H1 (cell line): ENCODE results near the gene LRRC23.

Source experiments
- CBX8 ChIP-seq: fragments of 300-800, 300-1000 bp; sonication (generic); IDR thresholded peaks from 2 replicates; pipeline ENCODE4 v1.7.1; 2016; ENCODE audit warnings: low read depth, low read length, borderline replicate concordance
- KDM1A ChIP-seq: fragments of 200-600, 300-600 bp; sonication (generic); IDR thresholded peaks from 2 replicates; pipeline ENCODE4 v1.7.1; 2016; ENCODE audit warnings: mild to moderate bottlenecking, low read length, borderline replicate concordance
- POLR2A ChIP-seq, 2 experiments: IDR thresholded peaks; 1 replicate in 1 of 2; 2 replicates in 1 of 2; pipeline ENCODE4 v1.6.1; 2011; ENCODE audit warnings: low read depth in 2 of 2, low read length in 2 of 2, mild to moderate bottlenecking in 2 of 2; ENCODE audit errors: control extremely low read depth in 1 of 2
- POLR2AphosphoS5 ChIP-seq: IDR thresholded peaks from 2 replicates; pipeline ENCODE4 v1.6.1; 2011; ENCODE audit warnings: low read depth, low read length
- ZNF274 ChIP-seq: IDR thresholded peaks from 2 replicates; pipeline ENCODE4 v1.7.0; 2012; ENCODE audit warnings: low read length, borderline replicate concordance; ENCODE audit errors: extremely low read depth
- TF ChIP-seq, protein P1 (sequence below), 3 experiments: IDR thresholded peaks; 1 replicate in 2 of 3; 2 replicates in 1 of 3; pipeline versions ENCODE4 v1.5.1 to v1.6.1; 2011; ENCODE audit warnings: low read length in 3 of 3, mild to moderate bottlenecking in 3 of 3, inconsistent platforms in 2 of 3, low read depth in 1 of 3, moderate library complexity in 1 of 3; ENCODE audit not compliant: insufficient read depth in 1 of 3; ENCODE audit errors: control extremely low read depth in 1 of 3
- TF ChIP-seq, protein P2 (sequence below): IDR thresholded peaks from 2 replicates; pipeline ENCODE4 v1.6.1; 2011; ENCODE audit warnings: low read length, improper control_type of control experiment

DNA sequence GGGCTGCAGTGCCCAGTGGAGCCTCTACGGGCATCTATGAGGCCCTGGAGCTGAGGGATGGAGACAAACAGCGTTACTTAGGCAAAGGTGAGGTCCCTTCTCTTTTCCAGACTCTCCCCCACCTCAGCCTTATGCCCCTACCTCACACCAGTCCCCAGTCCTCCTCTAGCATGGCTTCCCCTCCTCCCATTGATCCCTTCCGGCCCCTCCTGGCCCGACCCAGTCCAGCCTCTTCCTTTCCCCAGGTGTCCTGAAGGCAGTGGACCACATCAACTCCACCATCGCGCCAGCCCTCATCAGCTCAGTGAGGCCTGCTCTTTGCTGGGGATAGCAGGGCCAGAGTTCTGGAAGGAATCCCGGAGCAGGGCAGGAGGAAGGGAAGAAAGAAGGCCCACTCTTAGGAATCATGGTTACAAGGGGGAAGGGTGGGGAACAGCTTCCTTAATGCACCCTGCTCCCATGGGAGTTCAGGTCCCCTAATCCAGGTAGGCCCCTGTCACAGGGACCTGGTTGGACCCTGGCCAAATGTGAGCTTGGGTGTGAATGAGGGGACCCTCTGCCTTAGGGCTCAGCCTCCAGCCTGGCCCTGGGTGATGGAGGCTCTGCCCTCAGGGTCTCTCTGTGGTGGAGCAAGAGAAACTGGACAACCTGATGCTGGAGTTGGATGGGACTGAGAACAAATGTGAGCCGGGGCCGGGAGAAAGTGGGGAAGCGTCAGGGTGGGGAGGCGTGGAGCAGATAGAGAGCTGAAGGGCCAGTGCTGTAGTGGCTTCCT is 12.0 kb downstream of the LRRC23 start:
- TF ChIP-seq POLR2AphosphoS5, result no peak
- TF ChIP-seq, protein P1, sequence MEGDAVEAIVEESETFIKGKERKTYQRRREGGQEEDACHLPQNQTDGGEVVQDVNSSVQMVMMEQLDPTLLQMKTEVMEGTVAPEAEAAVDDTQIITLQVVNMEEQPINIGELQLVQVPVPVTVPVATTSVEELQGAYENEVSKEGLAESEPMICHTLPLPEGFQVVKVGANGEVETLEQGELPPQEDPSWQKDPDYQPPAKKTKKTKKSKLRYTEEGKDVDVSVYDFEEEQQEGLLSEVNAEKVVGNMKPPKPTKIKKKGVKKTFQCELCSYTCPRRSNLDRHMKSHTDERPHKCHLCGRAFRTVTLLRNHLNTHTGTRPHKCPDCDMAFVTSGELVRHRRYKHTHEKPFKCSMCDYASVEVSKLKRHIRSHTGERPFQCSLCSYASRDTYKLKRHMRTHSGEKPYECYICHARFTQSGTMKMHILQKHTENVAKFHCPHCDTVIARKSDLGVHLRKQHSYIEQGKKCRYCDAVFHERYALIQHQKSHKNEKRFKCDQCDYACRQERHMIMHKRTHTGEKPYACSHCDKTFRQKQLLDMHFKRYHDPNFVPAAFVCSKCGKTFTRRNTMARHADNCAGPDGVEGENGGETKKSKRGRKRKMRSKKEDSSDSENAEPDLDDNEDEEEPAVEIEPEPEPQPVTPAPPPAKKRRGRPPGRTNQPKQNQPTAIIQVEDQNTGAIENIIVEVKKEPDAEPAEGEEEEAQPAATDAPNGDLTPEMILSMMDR (IDR thresholded peaks at IDR 0.05; ENCODE audit: control extremely low read depth in 1 of 3, insufficient read depth in 1 of 3, low read depth in 1 of 3, low read length in 3 of 3), result no peak
- TF ChIP-seq, protein P2, sequence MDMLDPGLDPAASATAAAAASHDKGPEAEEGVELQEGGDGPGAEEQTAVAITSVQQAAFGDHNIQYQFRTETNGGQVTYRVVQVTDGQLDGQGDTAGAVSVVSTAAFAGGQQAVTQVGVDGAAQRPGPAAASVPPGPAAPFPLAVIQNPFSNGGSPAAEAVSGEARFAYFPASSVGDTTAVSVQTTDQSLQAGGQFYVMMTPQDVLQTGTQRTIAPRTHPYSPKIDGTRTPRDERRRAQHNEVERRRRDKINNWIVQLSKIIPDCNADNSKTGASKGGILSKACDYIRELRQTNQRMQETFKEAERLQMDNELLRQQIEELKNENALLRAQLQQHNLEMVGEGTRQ, result no peak
- no peak for TF ChIP-seq CBX8
- no peak for TF ChIP-seq POLR2A (IDR thresholded peaks at IDR 0.05; ENCODE audit: control extremely low read depth in 1 of 2, low read depth in 2 of 2, low read length in 2 of 2)
- no peak for TF ChIP-seq ZNF274
- TF ChIP-seq KDM1A, result no peak
